ENCODE results near the gene GET3.

The GET3 gene

DNA sequence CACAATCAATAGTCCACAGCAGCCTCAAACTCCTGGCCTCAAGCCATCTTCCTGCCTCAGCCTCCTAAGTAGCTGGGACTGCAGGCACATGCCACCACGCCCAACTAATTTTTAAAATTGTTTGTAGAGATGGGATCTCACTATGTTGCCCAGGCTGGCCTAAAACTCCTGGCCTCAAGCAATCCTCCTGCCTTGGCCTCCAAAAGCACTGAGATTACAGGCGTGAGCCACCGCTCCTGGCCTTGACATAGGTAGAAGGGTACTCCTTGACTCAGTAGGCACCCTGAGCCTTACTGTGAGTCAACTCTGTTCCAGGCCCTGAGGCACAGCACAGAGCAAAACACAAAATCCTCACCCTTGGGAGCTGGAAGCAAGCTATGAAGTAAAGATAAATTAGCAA lies 21.4 kb upstream of the GET3 start:
- Histone ChIP-seq H3K4me1 (ENCODE audit: low read length) (no peaks in the 10 kb centered on the region), H3K4me3 (ENCODE audit: low read length) (no peak overlapping the region), H3K27me3 (replicated peaks; ENCODE audit: insufficient read depth, low read length) (no peaks in the 10 kb centered on the region), H3K79me2 (ENCODE audit: low read length) (peaks cover 60% of the 10 kb centered on the region), H2AFZ (ENCODE audit: low read length) (no peak overlapping the region), H3K27ac (ENCODE audit: low read length) (no peak overlapping the region), H3K4me2 (ENCODE audit: low read depth, low read length) (no peak overlapping the region), H3K9me2 (replicated peaks; ENCODE audit: insufficient read depth, low read length) (no peaks in the 10 kb centered on the region), H4K20me1 (ENCODE audit: insufficient read depth, low read length) (no peaks in the 10 kb centered on the region), H3K36me3 (replicated peaks; ENCODE audit: insufficient read depth, low read length) (peaks cover 13% of the 10 kb centered on the region), H3K9ac (ENCODE audit: low read length) (no peak overlapping the region), H3F3A (ENCODE audit: insufficient read depth, low read length) (no peaks in the 10 kb centered on the region), H3K9me3 (replicated peaks; ENCODE audit: insufficient read depth, low read length) (no peaks in the 10 kb centered on the region)
- DNase-seq, result no peak
- TF ChIP-seq EZH2 (optimal IDR thresholded peaks at IDR 0.05; ENCODE audit: low read depth, low read length) (no peak), EZH2phosphoT487 (IDR thresholded peaks at IDR 0.05; ENCODE audit: low read length) (no peak)
- TF ChIP-seq, protein P1, sequence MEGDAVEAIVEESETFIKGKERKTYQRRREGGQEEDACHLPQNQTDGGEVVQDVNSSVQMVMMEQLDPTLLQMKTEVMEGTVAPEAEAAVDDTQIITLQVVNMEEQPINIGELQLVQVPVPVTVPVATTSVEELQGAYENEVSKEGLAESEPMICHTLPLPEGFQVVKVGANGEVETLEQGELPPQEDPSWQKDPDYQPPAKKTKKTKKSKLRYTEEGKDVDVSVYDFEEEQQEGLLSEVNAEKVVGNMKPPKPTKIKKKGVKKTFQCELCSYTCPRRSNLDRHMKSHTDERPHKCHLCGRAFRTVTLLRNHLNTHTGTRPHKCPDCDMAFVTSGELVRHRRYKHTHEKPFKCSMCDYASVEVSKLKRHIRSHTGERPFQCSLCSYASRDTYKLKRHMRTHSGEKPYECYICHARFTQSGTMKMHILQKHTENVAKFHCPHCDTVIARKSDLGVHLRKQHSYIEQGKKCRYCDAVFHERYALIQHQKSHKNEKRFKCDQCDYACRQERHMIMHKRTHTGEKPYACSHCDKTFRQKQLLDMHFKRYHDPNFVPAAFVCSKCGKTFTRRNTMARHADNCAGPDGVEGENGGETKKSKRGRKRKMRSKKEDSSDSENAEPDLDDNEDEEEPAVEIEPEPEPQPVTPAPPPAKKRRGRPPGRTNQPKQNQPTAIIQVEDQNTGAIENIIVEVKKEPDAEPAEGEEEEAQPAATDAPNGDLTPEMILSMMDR (IDR thresholded peaks at IDR 0.05; ENCODE audit: low read length), result no peak

DNA sequence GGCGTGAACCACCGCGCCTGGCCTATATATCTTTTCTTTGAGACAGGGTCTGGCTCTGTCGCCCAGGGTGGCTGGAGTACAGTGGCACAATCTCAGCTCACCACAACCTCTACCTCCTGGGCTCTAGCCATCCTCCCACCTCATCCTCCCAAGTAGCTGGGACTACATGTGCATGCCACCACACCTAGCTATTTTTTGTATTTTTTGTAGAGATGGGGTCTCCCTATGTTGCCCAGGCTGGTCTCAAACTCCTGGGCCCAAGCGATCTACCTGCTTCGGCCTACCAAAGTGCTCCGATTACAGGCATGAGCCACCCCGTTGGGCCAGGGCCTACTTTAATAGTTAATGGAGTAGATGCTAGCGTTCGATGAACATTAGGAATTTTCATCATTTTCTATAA lies 17.0 kb upstream of the GET3 start:
- Histone ChIP-seq H3K4me3 (ENCODE audit: low read length) (no peak overlapping the region), H3K79me2 (ENCODE audit: low read length) (peaks cover 77% of the 10 kb centered on the region), H4K20me1 (ENCODE audit: insufficient read depth, low read length) (no peaks in the 10 kb centered on the region), H3K9ac (ENCODE audit: low read length) (no peak overlapping the region), H3K27me3 (replicated peaks; ENCODE audit: insufficient read depth, low read length) (no peaks in the 10 kb centered on the region), H2AFZ (ENCODE audit: low read length) (no peak overlapping the region), H3K27ac (ENCODE audit: low read length) (no peak overlapping the region), H3K4me1 (ENCODE audit: low read length) (peaks cover 3% of the 10 kb centered on the region; the same call in 1 of the 2 replicates), H3K36me3 (replicated peaks; ENCODE audit: insufficient read depth, low read length) (peaks cover 5% of the 10 kb centered on the region; the same call in 1 of the 2 replicates), H3K4me2 (ENCODE audit: low read depth, low read length) (no peak overlapping the region), H3K9me3 (replicated peaks; ENCODE audit: insufficient read depth, low read length) (no peaks in the 10 kb centered on the region), H3K9me2 (replicated peaks; ENCODE audit: insufficient read depth, low read length) (no peaks in the 10 kb centered on the region), H3F3A (ENCODE audit: insufficient read depth, low read length) (peaks cover 9% of the 10 kb centered on the region)
- DNase-seq, result no peak
- no peak for TF ChIP-seq EZH2 (optimal IDR thresholded peaks at IDR 0.05; ENCODE audit: low read depth, low read length)
- TF ChIP-seq EZH2phosphoT487 (IDR thresholded peaks at IDR 0.05; ENCODE audit: low read length), result no peak
- TF ChIP-seq, protein P1 (IDR thresholded peaks at IDR 0.05; ENCODE audit: low read length), result no peak

DNA sequence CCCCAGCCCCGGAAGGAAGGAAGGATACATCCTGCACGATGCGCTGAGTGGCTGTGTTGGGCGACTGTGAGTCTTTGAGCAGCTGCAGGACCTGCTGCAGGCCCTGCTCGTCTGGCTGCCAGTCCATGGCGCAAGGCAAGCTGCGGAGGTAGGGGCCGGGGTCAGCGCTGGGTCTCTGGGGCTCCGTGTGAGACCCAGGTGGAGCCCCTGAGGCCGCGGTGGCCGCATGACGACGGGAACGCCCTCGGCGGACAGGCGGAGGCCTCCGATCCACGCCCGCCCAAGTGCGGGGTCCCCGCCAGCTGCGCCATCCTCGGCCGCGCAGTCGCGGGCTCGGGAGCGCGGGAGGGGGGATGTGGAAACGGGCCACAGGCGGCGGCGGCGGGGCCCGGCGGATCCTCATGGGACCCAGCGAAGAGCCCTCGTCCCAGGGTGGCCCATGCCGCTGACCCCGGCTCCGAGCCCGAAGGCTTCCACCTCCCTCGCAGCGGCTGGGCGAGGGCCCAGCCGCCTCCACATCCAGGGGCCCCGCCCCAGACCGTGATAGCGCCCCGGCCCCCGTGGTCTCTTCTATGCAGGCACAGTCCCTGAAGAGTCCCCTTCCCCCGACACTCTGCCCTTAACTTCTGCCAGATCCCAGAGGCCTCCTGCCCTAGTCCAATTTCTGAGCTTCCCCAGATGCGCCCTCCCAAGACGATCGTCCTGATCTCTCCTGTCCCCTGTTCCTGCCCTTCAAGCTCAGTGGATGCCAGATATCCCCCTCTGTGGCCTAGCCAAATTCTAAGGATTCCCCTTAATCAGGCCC lies 16.2 kb upstream of the GET3 start:
- DNase-seq, result no peak
- Histone ChIP-seq H3K4me1 (ENCODE audit: low read length) (peaks cover 3% of the 10 kb centered on the region; the same call in 1 of the 2 replicates), H3F3A (ENCODE audit: insufficient read depth, low read length) (peaks cover 9% of the 10 kb centered on the region), H3K79me2 (ENCODE audit: low read length) (peaks cover 69% of the 10 kb centered on the region), H2AFZ (ENCODE audit: low read length) (no peak overlapping the region), H3K36me3 (replicated peaks; ENCODE audit: insufficient read depth, low read length) (peaks cover 5% of the 10 kb centered on the region; the same call in 1 of the 2 replicates), H3K27me3 (replicated peaks; ENCODE audit: insufficient read depth, low read length) (no peaks in the 10 kb centered on the region), H3K9me2 (replicated peaks; ENCODE audit: insufficient read depth, low read length) (no peaks in the 10 kb centered on the region), H3K27ac (ENCODE audit: low read length) (no peak overlapping the region), H3K9me3 (replicated peaks; ENCODE audit: insufficient read depth, low read length) (no peaks in the 10 kb centered on the region), H3K9ac (ENCODE audit: low read length) (peak overlapping the region; percentile 85; the same call in 1 of the 2 replicates), H4K20me1 (ENCODE audit: insufficient read depth, low read length) (no peaks in the 10 kb centered on the region), H3K4me3 (ENCODE audit: low read length) (peak overlapping the region; percentile 84), H3K4me2 (ENCODE audit: low read depth, low read length) (peak overlapping the region; percentile 100)
- TF ChIP-seq, protein P1 (IDR thresholded peaks at IDR 0.05; ENCODE audit: low read length), result no peak
- no peak for TF ChIP-seq EZH2phosphoT487 (IDR thresholded peaks at IDR 0.05; ENCODE audit: low read length)
- no peak for TF ChIP-seq EZH2 (optimal IDR thresholded peaks at IDR 0.05; ENCODE audit: low read depth, low read length)

Data from MM.1S (cell line).